ENCODE results near the gene JMJD1C.

Gene JMJD1C

DNA sequence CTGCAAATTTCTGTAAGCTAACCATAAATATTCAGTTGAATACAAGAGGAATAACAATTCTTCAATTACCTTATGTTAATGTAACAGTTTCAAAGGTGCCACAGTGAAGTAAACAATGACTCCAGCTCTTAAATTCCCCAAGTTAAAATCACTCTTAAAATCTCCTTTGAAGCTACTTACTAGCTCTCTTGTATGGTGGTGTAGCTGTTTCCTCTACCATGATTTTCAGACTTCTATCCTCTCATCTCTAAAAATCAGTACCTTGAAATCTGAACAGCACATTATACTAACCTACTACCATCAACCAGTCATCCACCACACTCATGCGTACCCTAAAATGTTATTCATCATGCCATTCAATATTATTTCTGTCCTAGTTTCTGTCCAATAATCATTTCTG lies 29.6 kb downstream of the JMJD1C start:
- DNase-seq, result no peak

- DNase-seq, result no peak
Observed at GRCh38 chr10:63434866-63435854, 30.6 kb downstream of the JMJD1C start.

- no peak for DNase-seq
Observed at GRCh38 chr10:63431962-63432797, 33.6 kb downstream of the JMJD1C start.

GRCh38 chr10:63430999-63431356 lies 34.8 kb downstream of the JMJD1C start:
- no peak for DNase-seq

DNA sequence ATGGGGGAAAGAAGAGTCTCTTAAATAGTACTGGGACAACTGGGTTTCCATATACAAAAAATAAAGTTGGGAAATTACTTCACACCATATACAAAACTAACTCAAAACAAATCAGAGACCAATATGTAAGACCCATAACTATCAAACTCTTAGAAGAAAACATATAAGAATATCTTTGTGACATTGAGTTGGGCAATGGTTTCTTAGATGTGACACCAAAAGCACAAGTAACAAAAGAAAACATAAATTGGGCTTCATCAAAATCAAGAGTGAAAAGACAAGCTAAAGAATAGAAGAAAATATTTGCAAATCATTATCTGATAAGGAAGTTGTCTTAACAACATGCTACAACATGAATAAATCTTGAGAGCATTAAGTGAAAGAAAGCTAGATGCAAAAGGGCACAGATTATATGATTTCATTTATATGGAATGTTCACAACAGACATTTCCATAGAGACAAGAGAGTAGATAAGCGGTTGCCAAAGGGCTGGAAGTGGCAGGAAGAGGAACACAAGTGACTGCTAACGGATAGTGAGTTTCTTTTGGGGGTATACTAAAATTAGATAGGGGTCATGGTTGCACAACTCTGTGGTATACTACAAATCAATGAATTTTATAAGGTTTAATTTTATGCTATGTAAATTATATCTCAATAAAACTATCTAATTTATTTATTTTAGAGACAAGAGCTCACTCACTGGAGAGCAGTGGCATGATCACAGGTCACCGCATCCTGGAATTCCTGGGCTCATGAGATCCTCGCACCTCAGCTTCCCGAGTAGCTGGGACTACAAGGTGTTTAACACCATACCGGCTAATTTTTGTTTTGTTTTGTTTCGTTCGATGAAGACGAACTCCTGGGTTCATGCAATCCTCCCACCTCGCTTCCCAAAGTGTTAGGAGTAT lies 35.4 kb downstream of the JMJD1C start:
- no peak for DNase-seq

GRCh38 chr10:63429281-63429680 lies 36.5 kb downstream of the JMJD1C start:
- DNase-seq, result no peak

DNA sequence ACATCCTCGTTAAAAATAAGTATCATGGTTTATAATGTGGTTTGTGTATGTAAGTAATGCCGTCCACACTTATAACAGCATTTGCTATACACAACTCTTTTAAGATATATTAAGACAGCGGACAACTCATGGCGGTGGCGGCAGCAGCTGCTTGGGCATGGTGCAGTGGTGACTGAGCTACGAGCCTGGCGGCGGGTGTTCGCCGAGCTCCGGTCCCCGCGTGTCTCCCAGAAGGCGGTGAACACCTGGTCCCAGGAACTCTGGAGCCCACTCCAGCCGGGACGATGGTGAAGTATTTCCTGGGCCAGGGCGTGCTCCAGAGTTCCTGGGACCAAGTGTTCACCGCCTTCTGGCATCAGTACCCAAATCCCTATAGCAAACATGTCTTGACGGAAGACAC lies 38.8 kb downstream of the JMJD1C start:
- DNase-seq, result no peak

- no peak for DNase-seq
Observed at GRCh38 chr10:63425512-63425911, 40.3 kb downstream of the JMJD1C start.

DNA sequence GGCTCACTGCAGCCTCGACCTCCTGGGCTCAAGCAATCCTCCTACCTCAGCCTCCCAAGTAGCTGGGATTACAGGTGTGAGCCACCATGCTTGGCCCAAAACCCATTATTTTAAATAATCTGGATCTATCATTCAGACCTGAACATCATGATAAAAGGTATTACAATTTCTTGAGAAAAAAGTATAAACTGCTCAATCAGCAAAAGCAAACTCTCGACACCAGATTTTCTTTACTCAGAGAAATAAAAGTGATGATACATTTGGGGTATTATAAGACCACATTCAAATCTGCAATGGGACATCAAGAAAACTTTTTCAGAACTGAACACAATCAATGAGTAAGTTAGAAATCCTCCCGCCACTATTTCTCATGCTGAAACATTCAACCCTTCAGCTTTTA lies 41.2 kb downstream of the JMJD1C start:
- DNase-seq, result no peak

- no peak for DNase-seq
Observed at GRCh38 chr10:63423494-63423893, 42.3 kb downstream of the JMJD1C start.

DNA sequence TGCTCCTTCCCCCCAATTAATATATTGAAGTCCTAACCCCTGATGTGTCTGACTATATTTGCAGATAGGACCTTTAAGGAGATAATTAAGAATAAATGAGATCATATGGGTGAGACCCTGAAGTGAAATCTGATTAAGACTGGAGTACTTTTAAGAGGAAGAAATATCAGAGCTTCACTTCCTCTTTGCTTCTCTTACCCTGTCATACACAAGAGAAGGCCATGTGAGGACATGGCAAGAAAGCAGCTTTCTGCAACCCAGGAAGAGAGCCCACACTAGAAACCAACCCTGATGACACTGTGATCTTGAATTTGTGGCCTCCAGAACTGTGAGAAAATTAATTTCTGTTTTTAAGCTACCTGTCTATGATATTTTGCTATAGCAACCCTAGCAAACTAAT lies 44.2 kb downstream of the JMJD1C start:
- no peak for DNase-seq

GRCh38 chr10:63416376-63416775 lies 49.4 kb downstream of the JMJD1C start:
- no peak for DNase-seq

DNA sequence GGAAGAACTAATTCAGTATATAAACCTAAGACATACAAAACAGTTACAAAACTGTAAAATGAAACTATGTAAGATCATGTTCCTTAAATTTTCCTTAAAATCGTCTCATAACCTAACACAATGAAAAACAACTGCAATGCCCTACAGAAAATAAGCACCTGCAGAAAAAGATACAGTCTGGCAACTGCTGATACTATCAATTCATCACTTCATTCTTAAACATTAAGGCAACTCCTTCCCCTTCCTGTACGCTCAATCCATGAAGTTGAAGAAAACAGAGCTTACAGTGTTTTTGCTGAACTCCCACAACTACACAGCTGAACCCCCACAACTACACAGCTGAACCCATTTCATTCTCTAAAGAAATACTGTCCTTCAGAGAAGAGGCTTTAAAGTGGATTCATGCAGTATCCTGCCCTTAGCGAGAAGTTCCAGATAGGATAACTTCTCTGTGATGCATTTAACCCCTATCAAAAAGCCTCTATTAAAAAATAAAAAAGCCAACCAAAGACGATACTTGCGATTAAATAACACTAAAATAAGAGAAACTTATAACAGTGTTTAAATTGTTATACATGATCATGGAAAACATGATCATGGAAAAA lies 50.0 kb downstream of the JMJD1C start:
- no peak for DNase-seq

DNA sequence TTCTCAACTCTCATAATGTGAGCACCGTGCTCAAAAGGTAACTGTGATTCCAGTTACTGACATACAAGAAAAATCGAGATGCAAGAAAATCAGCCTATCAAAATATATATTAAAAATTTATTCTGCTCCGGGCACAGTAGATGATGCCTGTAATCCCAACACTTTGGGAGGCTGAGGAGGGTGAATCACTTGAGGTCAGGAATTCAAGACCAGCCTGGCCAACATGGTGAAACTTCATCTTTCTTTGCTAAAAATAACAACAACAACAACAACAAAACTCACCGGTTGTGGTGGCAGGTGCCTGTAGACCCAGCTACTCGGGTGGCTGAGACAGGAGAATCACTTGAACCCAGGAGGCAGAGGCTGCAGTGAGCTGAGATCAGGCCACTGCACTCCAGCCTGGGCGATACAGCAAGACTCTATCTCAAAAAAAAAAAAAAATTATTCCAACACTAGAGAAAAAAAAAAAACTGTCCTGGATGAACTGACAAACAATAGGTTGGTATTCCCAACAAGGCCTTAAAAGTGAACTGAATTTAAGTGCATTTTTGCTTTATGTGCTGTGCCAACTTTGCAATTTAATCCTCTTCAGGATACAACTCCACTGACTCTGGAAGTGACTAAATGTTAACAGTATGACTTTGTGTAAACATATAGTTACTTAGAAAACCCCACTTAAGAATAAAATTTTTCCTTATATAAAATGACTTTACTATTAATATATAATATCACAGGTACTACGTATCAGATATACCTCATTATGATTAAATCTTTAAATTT lies 51.1 kb downstream of the JMJD1C start:
- DNase-seq, result no peak

DNA sequence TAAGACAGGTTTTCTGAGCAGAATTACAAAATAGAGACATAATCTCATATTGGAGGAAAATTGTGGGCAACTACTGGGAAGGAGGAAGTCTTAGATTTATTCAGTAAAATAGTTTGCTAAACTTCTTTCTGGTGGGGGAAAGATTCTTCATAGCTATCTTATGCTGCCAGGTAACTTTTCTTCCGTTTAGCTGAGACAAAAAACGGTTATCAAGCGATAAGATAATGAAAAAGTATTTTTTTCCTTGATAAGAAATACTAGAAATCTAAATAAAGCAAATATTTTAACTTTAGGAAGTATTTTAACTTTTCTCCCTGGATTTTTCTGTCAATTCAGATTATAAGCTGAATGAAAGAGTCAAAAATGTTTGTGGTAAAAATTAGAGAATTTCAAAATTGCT lies 52.3 kb downstream of the JMJD1C start:
- no peak for DNase-seq

- no peak for DNase-seq
Observed at GRCh38 chr10:63412304-63412703, 53.5 kb downstream of the JMJD1C start.

- no peak for DNase-seq
Observed at GRCh38 chr10:63410633-63411032, 55.1 kb downstream of the JMJD1C start.

GRCh38 chr10:63409465-63410027 lies 56.2 kb downstream of the JMJD1C start:
- DNase-seq, result no peak

DNA sequence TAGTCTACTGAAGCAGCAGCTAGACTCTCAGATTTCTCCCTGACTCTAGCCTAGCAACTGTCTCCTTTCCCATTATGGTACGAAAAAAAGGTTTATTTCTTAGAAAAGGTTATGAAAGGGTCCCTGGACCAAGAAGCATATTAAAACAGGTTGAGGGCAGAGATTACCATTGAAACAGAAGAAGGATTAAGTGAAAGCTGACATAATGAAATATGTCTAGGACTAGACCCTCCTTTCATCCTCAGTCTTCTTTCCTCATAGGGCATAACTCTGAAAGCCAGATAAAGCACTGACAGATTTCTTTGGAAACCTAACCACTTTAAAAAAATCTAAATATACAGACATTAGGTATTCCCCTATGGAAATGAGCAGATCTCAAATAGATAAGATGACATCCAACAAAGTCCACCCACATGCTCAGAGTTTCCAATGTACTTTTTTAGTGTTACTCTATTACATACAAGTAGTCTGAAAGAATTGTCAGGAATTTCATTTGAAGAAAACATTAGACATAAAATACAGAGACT lies 58.6 kb downstream of the JMJD1C start:
- DNase-seq, result no peak

DNA sequence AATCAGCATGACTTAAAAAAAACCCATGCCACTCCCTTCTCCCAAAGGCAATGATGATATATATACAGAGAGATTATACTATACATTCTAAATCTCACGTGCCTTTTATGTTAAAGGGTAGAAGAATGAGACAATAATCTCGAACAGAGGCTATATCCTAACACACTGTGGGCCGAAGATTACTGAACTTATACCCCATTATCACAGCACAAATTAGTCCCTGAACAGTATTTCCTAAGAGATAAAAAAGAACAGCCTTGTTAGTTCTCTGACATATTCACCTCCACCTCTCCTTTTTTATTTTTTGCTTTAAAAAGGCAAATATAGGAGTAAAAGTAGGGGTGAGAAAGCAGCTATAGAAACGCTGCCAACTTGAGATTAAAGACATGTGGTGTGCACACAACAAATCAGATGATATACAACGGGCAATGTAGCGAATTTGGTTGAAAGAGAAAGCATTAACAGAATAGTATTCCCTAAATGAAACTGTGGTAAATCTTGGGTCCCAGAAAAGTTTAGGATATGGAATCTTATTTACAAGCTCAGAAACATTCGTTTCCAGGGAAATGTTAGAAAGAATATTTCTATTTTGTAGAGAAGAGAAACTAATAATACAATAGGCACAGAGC lies 69.5 kb downstream of the JMJD1C start:
- DNase-seq, result no peak
